Neural cell (in vitro differentiated cells): ENCODE data around the gene MARK1. TPM values are rescaled to one million over a fixed set of nuclear protein-coding genes. Genes with fewer than 3 reads are reported as not detected.
"Not testable (repeated sequence)": the region's sequence is repeated elsewhere in the genome, so short reads cannot be mapped to it uniquely, and the experiment has no call there.

Source experiments
- H2AFZ ChIP-seq: fragments of 200-600, 300-800 bp; sonication (generic), shearing (Covaris generic); 2 replicates; pipeline ENCODE4 v1.6.0; 2014; ENCODE audit warnings: low read depth, mild to moderate bottlenecking, antibody characterized with exemption, low read length, moderate library complexity
- H3F3A ChIP-seq: fragments of 200-600 bp; shearing (Covaris generic); 2 replicates; pipeline ENCODE4 v1.6.1; 2016; ENCODE audit warnings: mild to moderate bottlenecking, moderate library complexity, mixed read lengths, antibody characterized with exemption, low read length; ENCODE audit not compliant: insufficient read depth, poor library complexity, severe bottlenecking
- H3K27ac ChIP-seq: fragments of 200-600, 300-800 bp; sonication (generic), shearing (Covaris generic); 2 replicates; pipeline ENCODE4 v1.5.1; 2014; ENCODE audit warnings: mild to moderate bottlenecking, low read length, moderate library complexity
- H3K27me3 ChIP-seq: fragments of 300-800, 200-600 bp; sonication (generic), shearing (Covaris generic); 2 replicates; pipeline ENCODE4 v1.6.0; 2014; ENCODE audit warnings: mild to moderate bottlenecking, low read depth, low read length, moderate library complexity; ENCODE audit not compliant: insufficient read depth
- H3K36me3 ChIP-seq: fragments of 300-800, 200-600 bp; sonication (generic), shearing (Covaris generic); 2 replicates; pipeline ENCODE4 v1.5.1; 2014; ENCODE audit warnings: mild to moderate bottlenecking, antibody characterized with exemption, low read length, moderate library complexity; ENCODE audit not compliant: insufficient read depth
- H3K4me2 ChIP-seq: fragments of 300-800, 200-600 bp; sonication (generic), shearing (Covaris generic); 2 replicates; pipeline ENCODE4 v1.6.0; 2014; ENCODE audit warnings: mild to moderate bottlenecking, low read length
- H3K4me3 ChIP-seq: fragments of 300-800, 200-600 bp; sonication (generic), shearing (Covaris generic); 2 replicates; pipeline ENCODE4 v1.5.1; 2014; ENCODE audit warnings: mild to moderate bottlenecking, low read length, moderate library complexity
- H3K79me2 ChIP-seq: fragments of 200-600 bp; shearing (Covaris generic); replicated peaks from 2 replicates; pipeline ENCODE4 v1.6.0; 2014; ENCODE audit warnings: mild to moderate bottlenecking, low read length, moderate library complexity; ENCODE audit not compliant: insufficient read depth
- H3K9ac ChIP-seq: fragments of 300-800, 200-600 bp; sonication (generic), shearing (Covaris generic); 2 replicates; pipeline ENCODE4 v1.6.1; 2016; ENCODE audit warnings: mild to moderate bottlenecking, low read length, mixed read lengths
- H3K9me2 ChIP-seq: fragments of 200-600 bp; shearing (Covaris generic); 2 replicates; pipeline ENCODE4 v1.6.1; 2016; ENCODE audit warnings: mild to moderate bottlenecking, low read length, mixed read lengths; ENCODE audit not compliant: insufficient read depth
- H3K9me3 ChIP-seq: fragments of 200-600, 300-800 bp; sonication (generic), shearing (Covaris generic); 2 replicates; pipeline ENCODE4 v1.6.1; 2016; ENCODE audit warnings: mild to moderate bottlenecking, mixed run types, low read length, moderate library complexity, mixed read lengths
- H4K20me1 ChIP-seq: fragments of 200-600 bp; shearing (Covaris generic); 2 replicates; pipeline ENCODE4 v1.6.1; 2016; ENCODE audit warnings: mild to moderate bottlenecking, mixed run types; ENCODE audit not compliant: insufficient read depth
- CTCF ChIP-seq: fragments of 450-650 bp; IDR thresholded peaks from 2 replicates; pipeline ENCODE4 v1.5.1; 2014; ENCODE audit warnings: antibody characterized with exemption, mild to moderate bottlenecking, moderate library complexity; ENCODE audit not compliant: poor library complexity, severe bottlenecking
- EP300 ChIP-seq: fragments of 450-650 bp; conservative IDR thresholded peaks from 2 replicates; pipeline ENCODE4 v1.6.1; 2014; ENCODE audit warnings: antibody characterized with exemption, mild to moderate bottlenecking, moderate library complexity; ENCODE audit not compliant: poor library complexity, severe bottlenecking
- EZH2 ChIP-seq: fragments of 200-600, 300-800 bp; shearing (Covaris generic), sonication (generic); IDR thresholded peaks from 2 replicates; pipeline ENCODE4 v1.6.1; 2014; ENCODE audit warnings: antibody characterized with exemption, low read length, borderline replicate concordance, mild to moderate bottlenecking; ENCODE audit not compliant: insufficient read depth, poor library complexity, severe bottlenecking
- MXI1 ChIP-seq: fragments of 450-650 bp; conservative IDR thresholded peaks from 2 replicates; pipeline ENCODE4 v1.6.1; 2014; ENCODE audit warnings: antibody characterized with exemption, mild to moderate bottlenecking; ENCODE audit not compliant: poor library complexity, severe bottlenecking
- POLR2AphosphoS5 ChIP-seq: IDR thresholded peaks from 2 replicates; pipeline ENCODE4 v1.6.1; 2012
- RAD21 ChIP-seq: fragments of 450-650 bp; conservative IDR thresholded peaks from 2 replicates; pipeline ENCODE4 v1.6.1; 2014; ENCODE audit warnings: antibody characterized with exemption, mild to moderate bottlenecking, moderate library complexity
- REST ChIP-seq: IDR thresholded peaks from 2 replicates; pipeline ENCODE4 v1.6.1; 2012; ENCODE audit warnings: borderline replicate concordance
- SMC3 ChIP-seq: fragments of 450-650 bp; conservative IDR thresholded peaks from 2 replicates; pipeline ENCODE4 v1.6.1; 2014; ENCODE audit warnings: antibody characterized with exemption, mild to moderate bottlenecking, moderate library complexity; ENCODE audit not compliant: poor library complexity
- TAF1 ChIP-seq: IDR thresholded peaks from 2 replicates; pipeline ENCODE4 v1.6.1; 2012; ENCODE audit warnings: low read depth
- polyA plus RNA-seq: library from polyadenylated mRNA; depleted of rRNA; stranded (reverse); fragments of >200 nt; gene quantifications from 2 replicates; pipeline ENCODE4 v1.2.3, GENCODE V29; 2014

Gene MARK1
- polyA plus RNA-seq, 1 donor from 2014 or later = 38.6 TPM

GRCh38 chr1:220604926-220605325, 77.0 kb downstream of the MARK1 start:
- Histone ChIP-seq H4K20me1 (no peaks in the 10 kb centered on the region), H3K79me2 (no peaks in the 10 kb centered on the region), H3K4me3 (no peak overlapping the region), H3K27ac (no peak overlapping the region), H3K9ac (no peak overlapping the region), H3K36me3 (no peaks in the 10 kb centered on the region), H2AFZ (no peak overlapping the region), H3K9me2 (no peaks in the 10 kb centered on the region), H3F3A (no peaks in the 10 kb centered on the region), H3K4me2 (no peak overlapping the region), H3K9me3 (no peaks in the 10 kb centered on the region), H3K27me3 (no peaks in the 10 kb centered on the region)
- no peak for TF ChIP-seq RAD21

GRCh38 chr1:220605651-220606050, 77.7 kb downstream of the MARK1 start:
- H3K9me3 ChIP-seq, H4K20me1 ChIP-seq, H3K4me2 ChIP-seq, H3F3A ChIP-seq, H3K79me2 ChIP-seq, H3K27me3 ChIP-seq, H3K9me2 ChIP-seq, H3K4me3 ChIP-seq, H2AFZ ChIP-seq, H3K27ac ChIP-seq, H3K36me3 ChIP-seq, H3K9ac ChIP-seq: not testable (repeated sequence)

- not testable (repeated sequence) for H3K27ac ChIP-seq, H3K9ac ChIP-seq, H3K9me2 ChIP-seq, H3F3A ChIP-seq, H4K20me1 ChIP-seq, H3K79me2 ChIP-seq, H2AFZ ChIP-seq, H3K36me3 ChIP-seq, H3K4me2 ChIP-seq, H3K9me3 ChIP-seq, H3K4me3 ChIP-seq, H3K27me3 ChIP-seq
Observed at GRCh38 chr1:220611100-220611499, 83.2 kb downstream of the MARK1 start.

- H3F3A ChIP-seq = no peaks in the 10 kb centered on the region
- H3K27ac ChIP-seq = no peak overlapping the region
- H3K9me2 ChIP-seq = no peaks in the 10 kb centered on the region
- H4K20me1 ChIP-seq = no peaks in the 10 kb centered on the region
- H3K79me2 ChIP-seq = no peaks in the 10 kb centered on the region
- no peak for TF ChIP-seq RAD21
- TF ChIP-seq REST = no peak
- no peak for TF ChIP-seq CTCF
- TF ChIP-seq SMC3 = no peak
- TF ChIP-seq EZH2 = no peak
- TF ChIP-seq EP300 = no peak
- no peak for TF ChIP-seq TAF1
- TF ChIP-seq POLR2AphosphoS5 = no peak
- no peak for TF ChIP-seq MXI1
- no peak overlapping the region for H2AFZ ChIP-seq
- H3K9me3 ChIP-seq = no peaks in the 10 kb centered on the region
- H3K4me2 ChIP-seq = no peak overlapping the region
- H3K4me3 ChIP-seq = no peak overlapping the region
- H3K9ac ChIP-seq = no peak overlapping the region
- H3K27me3 ChIP-seq = no peaks in the 10 kb centered on the region
- H3K36me3 ChIP-seq = no peaks in the 10 kb centered on the region
Observed at GRCh38 chr1:220616836-220617235, 88.9 kb downstream of the MARK1 start.
